HCT116 (cell line): ENCODE measurements around the gene TIMP4.

Experiments
- POLR2A ChIP-seq: IDR thresholded peaks from 2 replicates; pipeline ENCODE4 v1.7.0; 2011; ENCODE audit warnings: borderline replicate concordance; ENCODE audit not compliant: insufficient read depth, insufficient read length; ENCODE audit errors: extremely low read depth
- POLR2AphosphoS5 ChIP-seq: IDR thresholded peaks from 2 replicates; pipeline ENCODE4 v1.6.1; 2011; ENCODE audit warnings: mild to moderate bottlenecking, low read depth, low read length, moderate library complexity

DNA sequence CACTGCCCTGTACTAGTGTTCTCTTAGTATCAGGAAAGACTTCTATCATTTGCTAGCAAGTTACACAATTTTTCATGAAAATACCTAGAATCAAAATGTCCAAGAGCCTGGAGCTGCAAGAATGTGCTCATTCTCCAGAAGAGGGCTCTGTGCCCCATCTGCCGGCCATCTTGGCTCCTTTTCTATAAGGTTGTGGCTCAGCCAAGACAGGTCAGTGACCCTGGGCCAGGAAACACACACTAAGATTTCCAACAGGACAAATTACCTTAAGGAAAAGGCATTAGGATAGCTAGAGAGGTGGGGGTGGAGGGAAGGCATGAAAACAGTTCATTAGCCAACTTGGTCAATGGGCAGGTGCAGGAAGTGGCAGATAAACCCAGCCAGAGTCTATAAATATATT lies 20.7 kb downstream of the TIMP4 start:
- TF ChIP-seq POLR2A (no peak), POLR2AphosphoS5 (no peak)
